K562 (cell line): ENCODE results near the gene CDC45. TPM values are rescaled to one million over a fixed set of nuclear protein-coding genes. Genes with fewer than 3 reads are reported as not detected.

Experiments used
- ATF3 ChIP-seq, 2 experiments: fragments of 450-650 bp in 1 of 2; sonication (generic) in 1 of 2; formaldehyde crosslinking in 1 of 2; IDR thresholded peaks in 1 of 2; conservative IDR thresholded peaks in 1 of 2; 2 replicates each; pipeline versions ENCODE4 v1.6.1 to v1.8.1; 2016 to 2023; ENCODE audit warnings: mild to moderate bottlenecking in 2 of 2, moderate library complexity in 2 of 2, inconsistent platforms in 1 of 2, missing genetic modification reagents in 1 of 2
- CC2D1A ChIP-seq: fragments of 450-650 bp; IDR thresholded peaks from 2 replicates; pipeline ENCODE4 v1.6.1; 2017; ENCODE audit warnings: mild to moderate bottlenecking
- CEBPZ ChIP-seq: fragments of 150-350 bp; IDR thresholded peaks from 2 replicates; pipeline ENCODE4 v1.6.1; 2014; ENCODE audit warnings: low read depth, mild to moderate bottlenecking, low read length, borderline replicate concordance
- CREBBP ChIP-seq: IDR thresholded peaks from one replicate; pipeline ENCODE4 v1.6.1; 2012; ENCODE audit warnings: low read depth, mild to moderate bottlenecking, control low read depth, inconsistent platforms, low read length
- CREM ChIP-seq: IDR thresholded peaks from 2 replicates; pipeline ENCODE4 v1.6.1; 2014; ENCODE audit warnings: antibody characterized with exemption, low read depth
- CXXC5 ChIP-seq: fragments of 250-450 bp; sonication (Bioruptor Pico); IDR thresholded peaks from 2 replicates; pipeline ENCODE4 v1.8.0; 2022; ENCODE audit warnings: inconsistent platforms, mild to moderate bottlenecking, moderate library complexity
- EP400 ChIP-seq: fragments of 450-650 bp; IDR thresholded peaks from 2 replicates; pipeline ENCODE4 v1.6.1; 2017; ENCODE audit warnings: antibody characterized with exemption, mild to moderate bottlenecking, moderate library complexity
- NFIC ChIP-seq: fragments of 450-650 bp; IDR thresholded peaks from 2 replicates; pipeline ENCODE4 v1.6.1; 2017; ENCODE audit warnings: mild to moderate bottlenecking, inconsistent platforms
- NKRF ChIP-seq: fragments of 450-650 bp; IDR thresholded peaks from 2 replicates; pipeline ENCODE4 v1.6.1; 2016; ENCODE audit warnings: borderline replicate concordance
- RREB1 ChIP-seq: fragments of 250-450 bp; sonication (Bioruptor Pico); IDR thresholded peaks from 2 replicates; pipeline ENCODE4 v1.4.0; 2020
- THRA ChIP-seq: fragments of 450-650 bp; IDR thresholded peaks from 2 replicates; pipeline ENCODE4 v1.6.1; 2017; ENCODE audit warnings: mild to moderate bottlenecking, moderate library complexity
- U2AF2 ChIP-seq: fragments of 200-400 bp; formaldehyde crosslinking; optimal IDR thresholded peaks from 2 replicates; pipeline ENCODE3; 2017; ENCODE audit warnings: low read depth, mild to moderate bottlenecking, low read length
- ZNF134 ChIP-seq: fragments of 250-450 bp; sonication (Bioruptor Pico); conservative IDR thresholded peaks from 2 replicates; pipeline ENCODE4 v1.4.0; 2020
- ZNF347 ChIP-seq: fragments of 450-650 bp; formaldehyde crosslinking; IDR thresholded peaks from 2 replicates; pipeline ENCODE4 v1.4.0; 2020; ENCODE audit warnings: low read depth, mild to moderate bottlenecking, moderate library complexity
- polyA plus RNA-seq, 8 experiments: library from polyadenylated mRNA; depleted of rRNA in 4 of 8; stranded (reverse) in 5 of 8; unstranded in 3 of 8; fragments of >200 nt; fragmentation: Nextera tagmentation in 2 of 8; fragmentation: Illumina TruSeq in 1 of 8; extraction: Ambion mirVana in 2 of 8; extraction: Trizol in 1 of 8; gene quantifications; 2 replicates each; pipeline versions ENCODE4 v1.2.1 to v1.2.3, GENCODE V29; 2011 to 2014; ENCODE audit warnings: inconsistent platforms in 1 of 8, missing spikeins in 1 of 8
- total RNA-seq, 7 experiments: library from RNA; depleted of rRNA in 6 of 7; stranded (reverse); fragments of >200 nt in 6 of 7; fragmentation: Illumina TruSeq in 2 of 7; extraction: Trizol in 2 of 7; gene quantifications; 2 replicates each; pipeline versions ENCODE4 v1.2.1 to v1.2.3, GENCODE V29; 2011 to 2021; ENCODE audit warnings: low replicate concordance in 1 of 7

CDC45 gene
- total and polyA plus RNA-seq, 9 of the 15 experiments (the other 6 are each of a cell fraction or from before 2014, with no cell fraction given): 251 to 580 (median 410) TPM

GRCh38 chr22:19431649-19432132, 48.0 kb upstream of the CDC45 start, which contains the start of gene HIRA (continued):
- peak; percentile 98 for TF ChIP-seq RREB1 (CRISPR knock-in tag)
- TF ChIP-seq NKRF: no peak
- TF ChIP-seq THRA: no peak
- no peak for TF ChIP-seq CREBBP
- TF ChIP-seq NFIC: no peak
- no peak for TF ChIP-seq ATF3 (IDR thresholded peaks at IDR 0.05)
- TF ChIP-seq ATF3 (CRISPR knock-in tag; conservative IDR thresholded peaks at IDR 0.05): no peak
- no peak for TF ChIP-seq CC2D1A
- TF ChIP-seq U2AF2: no peak
- TF ChIP-seq CEBPZ: no peak
- TF ChIP-seq EP400: no peak
- TF ChIP-seq CREM: no peak
- TF ChIP-seq CXXC5 (CRISPR knock-in tag): no peak; the same call in none of the 2 replicates
- TF ChIP-seq ZNF347 (CRISPR knock-in tag): 0 out of 2 replicates have a peak, but pooled peaks have one; percentile 62
- peak; percentile 61; the same call in 1 of the 2 replicates for TF ChIP-seq ZNF134 (CRISPR knock-in tag)
